ENCODE data around the gene CA10. TPM values are rescaled to one million over a fixed set of nuclear protein-coding genes. Genes with fewer than 3 reads are reported as not detected.

The CA10 gene
- total RNA-seq, 1 donor from 2014 or later, result not detected

DNA sequence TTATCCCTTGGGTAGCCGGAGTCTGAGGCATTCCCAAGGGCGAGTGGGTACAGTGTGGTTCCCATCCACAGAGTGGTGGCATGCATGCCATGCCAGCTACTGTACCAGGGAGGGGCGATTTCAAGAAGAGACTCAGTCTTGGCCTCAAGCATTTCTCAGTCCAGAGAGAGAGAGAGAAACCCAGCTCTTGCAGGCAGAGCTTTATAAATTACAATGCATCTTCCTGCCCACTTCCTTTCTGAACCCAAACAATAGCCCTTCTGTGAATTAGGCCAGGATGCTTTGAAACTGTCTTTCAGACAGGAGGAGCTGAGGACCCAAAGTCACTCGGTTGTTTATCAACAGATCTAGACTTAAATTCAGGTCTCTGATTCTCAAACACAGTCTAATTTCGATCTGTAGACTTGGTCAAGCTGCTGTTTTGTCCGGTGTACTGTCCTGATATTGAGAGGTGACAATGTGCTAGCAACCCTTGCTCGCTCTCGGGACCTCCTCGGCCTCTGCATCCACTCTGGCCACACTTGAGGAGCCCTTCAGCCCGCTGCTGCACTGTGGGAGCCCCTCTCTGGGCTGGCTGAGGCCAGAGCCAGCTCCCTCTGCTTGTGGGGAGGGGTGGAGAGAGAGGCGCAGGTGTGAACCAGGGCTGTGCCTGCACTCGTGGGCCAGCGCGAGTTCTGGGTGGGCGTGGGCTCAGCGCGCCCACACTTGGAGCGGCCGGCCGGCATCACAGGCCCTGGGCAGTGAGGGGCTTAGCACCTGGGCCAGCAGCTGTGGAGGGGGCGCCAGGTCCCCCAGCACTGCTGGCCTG is 490.2 kb downstream of the CA10 start:
- Mint-ChIP-seq H3K36me3 (ENCODE audit: low read depth) (no peaks in the 10 kb centered on the region), H3K4me3 (ENCODE audit: unreplicated experiment) (no peak overlapping the region), H3K9me3 (ENCODE audit: low read depth) (peaks cover 2% of the 10 kb centered on the region), H3K4me1 (ENCODE audit: low read depth) (no peaks in the 10 kb centered on the region), H3K27me3 (ENCODE audit: low read depth) (no peaks in the 10 kb centered on the region), H3K27ac (ENCODE audit: unreplicated experiment) (no peak overlapping the region)
- TF ChIP-seq, protein P1, sequence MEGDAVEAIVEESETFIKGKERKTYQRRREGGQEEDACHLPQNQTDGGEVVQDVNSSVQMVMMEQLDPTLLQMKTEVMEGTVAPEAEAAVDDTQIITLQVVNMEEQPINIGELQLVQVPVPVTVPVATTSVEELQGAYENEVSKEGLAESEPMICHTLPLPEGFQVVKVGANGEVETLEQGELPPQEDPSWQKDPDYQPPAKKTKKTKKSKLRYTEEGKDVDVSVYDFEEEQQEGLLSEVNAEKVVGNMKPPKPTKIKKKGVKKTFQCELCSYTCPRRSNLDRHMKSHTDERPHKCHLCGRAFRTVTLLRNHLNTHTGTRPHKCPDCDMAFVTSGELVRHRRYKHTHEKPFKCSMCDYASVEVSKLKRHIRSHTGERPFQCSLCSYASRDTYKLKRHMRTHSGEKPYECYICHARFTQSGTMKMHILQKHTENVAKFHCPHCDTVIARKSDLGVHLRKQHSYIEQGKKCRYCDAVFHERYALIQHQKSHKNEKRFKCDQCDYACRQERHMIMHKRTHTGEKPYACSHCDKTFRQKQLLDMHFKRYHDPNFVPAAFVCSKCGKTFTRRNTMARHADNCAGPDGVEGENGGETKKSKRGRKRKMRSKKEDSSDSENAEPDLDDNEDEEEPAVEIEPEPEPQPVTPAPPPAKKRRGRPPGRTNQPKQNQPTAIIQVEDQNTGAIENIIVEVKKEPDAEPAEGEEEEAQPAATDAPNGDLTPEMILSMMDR (IDR thresholded peaks at IDR 0.05), result no peak
- no peak for DNase-seq (ENCODE audit: low spot score)

DNA sequence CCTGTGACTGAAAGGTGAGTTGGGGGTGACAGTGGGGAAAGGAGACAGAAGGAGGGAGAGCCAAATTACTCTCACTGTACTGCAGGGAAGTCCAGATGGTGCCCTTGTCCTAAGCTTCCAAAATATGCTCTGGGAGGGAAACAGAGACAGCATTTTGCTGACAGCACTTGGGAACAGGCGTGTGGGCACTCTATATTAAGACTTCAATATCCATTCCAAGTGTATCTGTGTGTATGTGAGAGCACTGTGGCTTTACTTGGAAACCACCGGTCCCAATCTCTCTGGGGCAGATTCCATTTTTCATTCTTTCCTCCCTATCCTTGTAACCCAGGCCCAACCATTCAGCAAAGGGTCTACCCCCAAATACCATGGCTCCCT is 490.8 kb downstream of the CA10 start:
- Mint-ChIP-seq H3K9me3 (ENCODE audit: low read depth) (peaks cover 2% of the 10 kb centered on the region), H3K27ac (ENCODE audit: unreplicated experiment) (no peak overlapping the region), H3K4me3 (ENCODE audit: unreplicated experiment) (no peak overlapping the region), H3K27me3 (ENCODE audit: low read depth) (no peaks in the 10 kb centered on the region), H3K36me3 (ENCODE audit: low read depth) (no peaks in the 10 kb centered on the region), H3K4me1 (ENCODE audit: low read depth) (no peaks in the 10 kb centered on the region)
- TF ChIP-seq, protein P1 (IDR thresholded peaks at IDR 0.05), result no peak
- DNase-seq (ENCODE audit: low spot score), result no peak

DNA sequence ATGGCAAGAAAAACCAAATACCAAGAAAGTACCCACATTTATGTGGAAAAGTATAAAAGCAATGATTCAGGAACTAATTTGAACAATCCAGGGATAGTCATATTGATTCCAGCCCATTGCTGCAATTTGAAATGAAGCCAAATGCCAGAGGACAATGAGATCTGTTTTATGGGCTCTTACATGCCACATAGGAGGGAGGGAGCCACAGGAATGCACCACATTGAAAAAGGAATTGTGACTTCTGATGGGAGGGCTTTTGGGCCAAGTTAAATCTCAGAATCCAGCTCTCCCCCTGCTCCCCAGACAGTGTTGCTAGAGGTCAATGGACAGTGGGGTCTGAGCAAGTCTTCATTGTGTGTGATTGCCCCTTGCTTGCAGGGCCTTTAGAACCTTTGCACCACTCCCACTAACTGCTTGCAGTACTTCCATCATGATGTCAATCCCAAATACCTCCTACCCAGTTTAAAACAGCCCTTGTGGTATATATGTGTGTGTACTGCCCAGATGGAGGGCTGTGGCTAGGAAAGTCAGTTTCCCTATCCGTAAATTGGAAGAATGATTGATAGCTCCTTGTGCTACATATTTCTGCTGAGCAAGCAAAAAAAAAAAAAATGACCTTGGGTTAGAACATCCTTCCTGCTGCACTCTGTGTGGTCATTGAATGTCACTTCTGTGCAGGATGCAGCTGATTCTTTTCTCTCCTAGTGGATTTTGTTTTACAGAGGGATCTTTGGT is 491.4 kb downstream of the CA10 start:
- Mint-ChIP-seq H3K4me1 (ENCODE audit: low read depth) (no peaks in the 10 kb centered on the region), H3K4me3 (ENCODE audit: unreplicated experiment) (no peak overlapping the region), H3K27ac (ENCODE audit: unreplicated experiment) (no peak overlapping the region), H3K9me3 (ENCODE audit: low read depth) (peaks cover 2% of the 10 kb centered on the region), H3K27me3 (ENCODE audit: low read depth) (no peaks in the 10 kb centered on the region), H3K36me3 (ENCODE audit: low read depth) (no peaks in the 10 kb centered on the region)
- no peak for DNase-seq (ENCODE audit: low spot score)
- TF ChIP-seq, protein P1 (IDR thresholded peaks at IDR 0.05), result no peak

DNA sequence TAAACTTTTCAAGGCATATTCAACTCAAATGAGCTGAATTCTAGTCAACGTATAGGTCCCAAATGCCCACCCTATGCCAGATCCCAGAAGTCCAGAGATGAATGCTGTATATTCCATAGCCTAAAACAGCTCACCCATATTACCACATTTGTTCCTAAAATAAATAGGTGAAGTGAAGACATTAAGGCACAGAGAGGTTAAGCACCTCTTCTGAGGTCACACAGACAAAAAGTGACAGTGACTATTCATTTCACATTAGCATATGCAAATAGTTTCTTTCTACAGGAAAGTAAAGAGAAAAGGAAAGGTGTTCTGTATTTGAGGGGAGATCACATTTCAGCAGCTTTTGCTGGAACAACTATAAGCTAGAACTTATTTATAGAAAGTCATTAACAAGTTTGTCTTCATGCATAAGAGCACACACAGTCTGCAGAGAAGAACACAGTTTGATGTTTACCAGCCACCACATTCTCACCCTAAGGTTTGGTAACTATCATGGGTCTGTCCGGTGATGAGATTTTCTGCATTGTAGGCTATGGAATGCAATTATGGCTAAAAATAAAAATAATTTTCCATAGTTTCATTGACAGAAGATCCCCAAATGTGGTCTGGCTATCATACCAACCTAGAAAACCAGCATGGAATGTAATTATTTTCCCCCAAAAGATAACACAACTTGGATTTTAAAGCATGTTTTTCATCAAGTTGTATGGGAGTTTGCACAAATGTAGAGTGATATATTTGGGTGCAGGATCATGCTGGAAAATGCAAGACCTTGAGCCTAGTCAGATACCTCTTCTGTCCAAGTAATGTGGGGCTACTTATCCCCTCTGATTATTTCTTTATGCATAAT is 496.1 kb downstream of the CA10 start:
- TF ChIP-seq, protein P1 (IDR thresholded peaks at IDR 0.05), result no peak
- Mint-ChIP-seq H3K9me3 (ENCODE audit: low read depth) (no peaks in the 10 kb centered on the region), H3K4me1 (ENCODE audit: low read depth) (no peaks in the 10 kb centered on the region), H3K27ac (ENCODE audit: unreplicated experiment) (no peak overlapping the region), H3K4me3 (ENCODE audit: unreplicated experiment) (no peak overlapping the region), H3K27me3 (ENCODE audit: low read depth) (peaks cover 6% of the 10 kb centered on the region), H3K36me3 (ENCODE audit: low read depth) (no peaks in the 10 kb centered on the region)
- DNase-seq (ENCODE audit: low spot score), result no peak

DNA sequence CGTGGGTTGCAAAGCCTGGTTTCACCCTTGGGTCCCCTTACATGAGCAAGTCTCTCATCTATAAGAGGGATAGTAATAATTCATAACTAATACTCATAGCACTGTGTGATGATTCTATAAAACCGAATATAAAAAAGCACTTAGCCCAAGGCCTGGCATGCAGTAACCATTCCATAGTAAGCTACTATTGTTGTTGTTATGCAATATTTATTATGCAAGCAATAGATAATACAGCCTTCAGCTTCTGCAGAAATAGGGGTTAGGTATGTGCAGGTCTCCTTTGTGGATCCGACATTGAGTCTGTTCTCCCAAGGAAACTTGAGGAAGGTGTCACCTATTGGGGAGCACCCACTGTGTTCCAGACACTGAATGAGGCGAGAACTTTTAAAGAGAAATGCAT is 497.1 kb downstream of the CA10 start:
- Mint-ChIP-seq H3K4me1 (ENCODE audit: low read depth) (no peaks in the 10 kb centered on the region), H3K4me3 (ENCODE audit: unreplicated experiment) (no peak overlapping the region), H3K36me3 (ENCODE audit: low read depth) (no peaks in the 10 kb centered on the region), H3K27ac (ENCODE audit: unreplicated experiment) (no peak overlapping the region), H3K27me3 (ENCODE audit: low read depth) (peaks cover 6% of the 10 kb centered on the region), H3K9me3 (ENCODE audit: low read depth) (no peaks in the 10 kb centered on the region)
- no peak for DNase-seq (ENCODE audit: low spot score)
- TF ChIP-seq, protein P1 (IDR thresholded peaks at IDR 0.05), result no peak

All from chondrocyte (in vitro differentiated cells).